NCI-H524 (cell line): ENCODE measurements around the gene LRMDA.

ENCODE experiments used
- DNase-seq, 2 experiments: peaks; one replicate each; lab custom pipeline; 2025; lab: John Stamatoyannopoulos, UW

Gene LRMDA

DNA sequence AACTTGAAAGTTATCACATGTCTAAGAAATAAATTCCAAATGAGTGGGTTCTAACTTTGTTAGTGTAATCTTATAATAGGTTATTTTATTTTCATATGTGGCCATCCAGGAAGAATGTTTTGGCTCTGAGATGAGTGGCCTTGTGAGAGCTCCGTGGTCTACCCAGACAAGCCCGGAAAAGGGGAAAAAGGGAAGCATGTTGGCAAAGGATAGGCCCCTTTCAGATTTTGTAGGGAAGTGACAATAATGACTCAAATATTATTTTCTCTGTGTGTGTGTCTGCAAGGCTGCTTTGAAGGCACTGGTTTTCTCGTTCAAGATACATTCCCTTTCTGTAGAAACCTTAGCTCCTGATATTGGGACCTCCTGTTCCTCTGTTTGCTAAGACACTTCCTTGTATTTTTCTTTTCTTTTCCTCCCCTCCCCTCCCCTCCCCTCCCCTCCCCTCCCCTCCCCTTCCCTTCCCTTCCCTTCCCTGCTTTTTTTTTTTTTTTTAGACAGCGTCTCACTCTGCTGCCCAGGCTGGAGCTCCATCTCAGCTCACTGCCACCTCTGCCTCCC lies 240.8 kb downstream of the LRMDA start:
- DNase-seq: no peak

- DNase-seq: no peak
Measured at GRCh38 chr10:75672842-75673241, 241.4 kb downstream of the LRMDA start.

GRCh38 chr10:75677541-75677940 lies 246.1 kb downstream of the LRMDA start:
- no peak for DNase-seq

DNA sequence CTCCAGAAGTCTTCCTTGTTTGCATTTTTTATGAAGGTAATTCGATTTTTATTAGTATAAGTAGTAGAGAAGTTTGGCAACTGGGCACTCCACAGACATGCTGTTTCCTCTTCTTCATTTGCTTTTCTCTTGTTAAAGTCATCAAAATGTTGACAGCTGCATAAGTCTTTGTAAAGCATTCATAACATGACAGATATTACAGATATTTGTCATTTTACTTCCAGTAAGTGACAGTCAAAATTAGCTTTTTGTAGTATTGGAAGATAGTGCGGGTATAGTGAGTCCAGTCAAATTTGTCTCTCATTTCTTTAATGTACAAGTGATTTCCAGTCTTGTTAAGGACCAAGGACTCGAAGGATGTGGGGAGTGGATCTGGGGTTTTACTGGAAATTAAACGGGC lies 247.1 kb downstream of the LRMDA start:
- DNase-seq: no peak

GRCh38 chr10:75679536-75679935 lies 248.1 kb downstream of the LRMDA start:
- DNase-seq: no peak

DNA sequence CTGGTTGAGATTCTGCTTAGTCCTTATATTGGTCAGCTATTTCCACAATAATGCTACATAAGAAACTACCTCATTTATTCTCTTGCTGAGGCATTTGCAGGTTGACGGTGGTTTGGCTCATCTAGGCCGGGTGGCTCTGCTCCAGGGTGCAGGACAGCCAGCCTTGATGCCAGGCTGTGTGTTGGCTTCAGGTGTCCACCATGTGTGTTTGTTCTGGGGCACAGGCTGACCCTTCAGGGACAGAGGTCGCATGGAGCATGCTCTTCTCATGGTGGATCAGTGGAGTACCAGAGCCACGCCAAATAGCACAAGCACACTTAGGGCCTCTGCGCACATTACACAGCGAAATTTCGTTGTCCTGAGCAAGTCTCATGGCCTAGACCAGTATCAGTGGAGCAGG lies 249.9 kb downstream of the LRMDA start:
- DNase-seq: no peak

- no peak for DNase-seq
Measured at GRCh38 chr10:75682649-75683557, 251.5 kb downstream of the LRMDA start.

DNA sequence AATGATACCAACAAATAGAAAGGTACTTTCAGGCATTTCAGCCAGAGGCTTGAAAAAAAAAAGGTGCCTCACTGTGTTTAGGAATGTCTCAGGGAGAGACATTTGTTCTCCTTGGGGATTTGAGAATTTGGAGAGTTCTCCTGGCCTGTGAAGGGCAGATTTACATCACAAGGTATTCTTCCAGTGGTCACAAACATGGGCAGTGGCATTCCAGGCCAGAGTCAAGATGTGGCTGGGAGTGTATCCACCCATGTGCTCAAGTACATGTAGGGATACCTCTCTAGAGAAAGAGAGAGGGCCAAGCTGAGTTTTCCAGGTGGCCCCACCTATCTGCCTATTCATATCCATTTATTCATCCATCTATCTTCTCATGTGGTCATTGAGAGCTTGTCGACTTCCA lies 253.8 kb downstream of the LRMDA start:
- DNase-seq: no peak

- DNase-seq: no peak
Measured at GRCh38 chr10:75688506-75689300, 257.3 kb downstream of the LRMDA start.

GRCh38 chr10:75693489-75693888 lies 262.1 kb downstream of the LRMDA start:
- DNase-seq: no peak

DNA sequence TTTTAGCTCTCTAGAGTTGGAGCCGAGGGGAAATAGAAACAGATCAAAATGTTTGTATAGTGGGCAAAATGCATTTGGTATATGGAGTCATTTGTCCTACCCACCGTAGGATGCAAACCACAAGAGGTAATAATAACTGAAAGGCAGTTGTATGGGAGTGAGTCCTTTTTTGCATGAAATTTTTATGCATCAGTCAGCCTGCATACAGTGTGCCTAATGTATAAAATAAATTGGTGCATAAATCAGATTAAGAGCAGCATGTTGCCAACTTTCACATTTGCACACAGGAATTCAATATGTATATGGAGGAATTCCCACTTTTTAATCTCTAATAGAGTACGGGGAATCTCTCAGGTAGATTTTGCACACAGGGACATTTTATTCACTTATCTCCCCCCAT lies 262.8 kb downstream of the LRMDA start:
- no peak for DNase-seq

DNA sequence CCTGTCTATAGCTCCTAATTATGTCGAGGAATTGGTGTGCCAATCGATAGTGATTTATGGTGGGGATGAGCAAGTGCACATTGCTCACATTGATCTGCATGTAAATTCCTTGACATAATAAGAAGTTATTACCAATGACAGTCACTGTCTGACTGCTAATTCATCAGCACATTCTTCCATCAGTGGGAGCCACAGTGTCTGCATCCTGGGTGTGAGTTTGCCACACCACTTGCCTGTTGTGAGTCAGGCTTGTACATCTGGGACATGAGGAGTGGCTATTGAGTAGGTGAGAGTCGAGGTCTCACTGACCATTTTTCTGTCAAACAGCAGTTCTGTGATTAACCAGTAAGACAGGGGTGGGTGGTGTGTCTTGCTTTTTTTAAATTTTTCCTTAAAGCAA lies 263.4 kb downstream of the LRMDA start:
- DNase-seq: no peak

- DNase-seq: no peak
Measured at GRCh38 chr10:75695994-75696393, 264.6 kb downstream of the LRMDA start.

- DNase-seq: no peak
Measured at GRCh38 chr10:75696536-75696935, 265.1 kb downstream of the LRMDA start.

DNA sequence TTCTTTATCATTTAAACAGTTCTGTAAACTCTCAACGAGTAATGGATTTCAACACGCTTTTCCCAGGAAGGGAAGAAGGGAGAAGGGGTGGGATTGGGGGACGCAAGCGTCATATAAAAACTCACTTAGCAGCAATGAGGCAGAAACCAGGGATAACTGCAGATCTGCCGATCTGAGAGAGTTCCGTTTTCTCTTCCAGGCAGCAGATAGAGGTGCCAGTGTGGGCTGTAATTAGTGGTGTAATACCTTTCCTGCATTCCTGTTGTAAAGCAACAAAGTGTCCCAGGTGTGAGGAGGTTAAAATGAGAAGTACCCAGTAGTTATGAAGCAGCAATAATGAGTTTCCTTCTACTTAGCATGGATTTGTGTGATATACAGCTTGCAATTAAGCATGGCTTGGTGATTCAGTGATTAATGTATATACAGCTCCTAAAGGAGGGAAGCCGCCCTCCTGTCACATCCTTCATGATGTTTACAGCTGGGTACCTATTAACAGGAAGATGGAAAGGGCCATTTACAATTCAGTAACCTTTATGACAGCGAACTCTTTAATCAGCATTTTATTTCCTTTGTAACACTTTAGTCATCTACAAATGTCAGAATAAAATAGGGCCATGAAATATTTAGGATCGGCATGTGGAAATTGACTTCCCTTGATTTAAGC lies 271.9 kb downstream of the LRMDA start:
- no peak for DNase-seq

- no peak for DNase-seq
Measured at GRCh38 chr10:75705426-75705825, 274.0 kb downstream of the LRMDA start.

DNA sequence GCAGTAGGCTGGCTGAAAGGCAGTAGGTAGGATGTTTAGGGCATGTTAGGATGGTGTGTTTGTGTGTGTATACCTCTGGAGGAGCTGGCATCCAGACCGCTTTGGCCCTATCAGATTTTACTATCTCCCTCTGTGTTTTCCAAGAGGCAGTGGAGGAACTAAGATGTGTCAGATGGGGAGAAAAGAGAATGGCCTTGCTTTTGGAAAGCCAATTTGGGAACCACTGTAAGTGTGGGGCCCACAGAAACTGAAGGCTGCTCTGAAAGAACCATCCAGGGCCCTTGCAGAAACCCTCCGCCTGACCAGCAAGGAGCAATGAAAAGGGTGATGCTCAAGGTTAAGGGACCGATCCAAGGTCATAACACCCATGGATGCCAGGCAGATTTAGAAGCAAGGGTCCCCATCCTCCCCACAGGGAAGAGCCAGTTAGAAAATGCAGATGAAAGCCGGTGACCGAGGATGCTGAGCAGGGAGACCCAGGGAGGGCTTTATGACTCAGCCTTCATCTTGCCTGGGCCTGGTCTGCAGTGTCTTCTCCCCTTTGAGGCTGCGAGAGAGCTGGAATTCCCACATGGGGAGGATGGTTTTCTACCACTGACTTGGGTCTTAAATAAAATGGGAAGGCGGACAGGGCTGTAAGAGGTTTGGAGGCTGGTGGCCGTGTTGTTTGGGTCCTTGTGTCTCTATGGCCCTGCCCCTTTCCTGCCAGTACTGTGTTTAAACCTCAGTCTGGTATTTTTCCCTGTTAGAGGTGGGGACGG lies 275.8 kb downstream of the LRMDA start:
- no peak for DNase-seq

DNA sequence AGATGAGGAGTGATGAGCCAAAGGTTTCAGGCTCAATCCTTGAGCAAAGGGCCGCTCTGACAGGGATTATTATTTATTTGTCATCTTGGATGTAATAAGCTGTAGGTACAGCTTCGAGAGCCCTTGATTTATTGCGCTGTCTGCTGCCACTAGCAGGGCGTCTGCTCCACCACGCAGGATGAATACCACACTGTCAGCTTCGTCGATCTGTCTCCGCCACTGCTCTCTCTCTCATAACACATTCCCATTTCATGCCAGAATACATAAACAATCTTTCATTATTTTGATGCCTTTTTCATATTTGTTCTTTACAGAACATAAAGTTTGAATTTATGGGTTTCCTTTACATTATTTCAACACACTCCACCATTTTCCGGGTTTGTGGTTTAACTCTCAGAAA lies 276.6 kb downstream of the LRMDA start:
- DNase-seq: peak; percentile 7 to 68

DNA sequence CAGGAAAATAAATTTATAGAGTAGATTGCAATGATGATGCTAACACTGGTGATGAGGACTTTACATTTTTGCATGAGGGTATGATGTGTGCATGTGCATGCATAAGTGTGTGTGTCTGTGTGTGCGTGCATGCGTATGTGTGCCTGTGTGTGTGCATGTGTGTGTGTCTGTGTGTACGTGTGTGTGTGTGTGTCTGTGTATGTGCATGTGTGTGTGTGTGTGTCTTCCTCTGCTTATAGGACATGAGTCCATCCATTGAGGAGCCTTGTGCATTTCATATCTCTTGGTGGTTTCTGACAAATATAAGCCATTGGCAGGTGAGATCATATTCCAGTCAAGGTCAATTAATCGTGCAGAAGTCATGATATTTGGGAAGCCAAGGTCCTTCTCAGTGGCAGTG lies 277.8 kb downstream of the LRMDA start:
- no peak for DNase-seq

DNA sequence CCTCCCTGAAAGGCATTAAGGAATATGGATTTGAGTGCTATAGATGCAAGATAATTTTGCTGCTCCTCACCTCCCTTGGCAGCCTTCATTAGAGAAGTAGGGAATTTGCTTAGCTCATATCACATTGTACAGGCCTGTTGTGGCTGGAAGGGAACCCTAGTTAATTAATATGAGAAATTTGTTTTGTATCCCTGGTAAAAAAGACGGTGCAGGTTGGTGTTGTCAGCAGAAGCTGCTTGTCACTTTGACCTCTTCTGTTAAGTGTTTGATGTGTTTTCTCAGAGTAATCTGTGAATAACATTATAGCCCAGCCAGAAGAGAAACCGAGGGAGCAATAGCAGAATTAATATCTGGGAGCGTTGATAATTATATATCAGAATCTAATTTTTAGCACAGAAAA lies 278.4 kb downstream of the LRMDA start:
- DNase-seq: no peak

DNA sequence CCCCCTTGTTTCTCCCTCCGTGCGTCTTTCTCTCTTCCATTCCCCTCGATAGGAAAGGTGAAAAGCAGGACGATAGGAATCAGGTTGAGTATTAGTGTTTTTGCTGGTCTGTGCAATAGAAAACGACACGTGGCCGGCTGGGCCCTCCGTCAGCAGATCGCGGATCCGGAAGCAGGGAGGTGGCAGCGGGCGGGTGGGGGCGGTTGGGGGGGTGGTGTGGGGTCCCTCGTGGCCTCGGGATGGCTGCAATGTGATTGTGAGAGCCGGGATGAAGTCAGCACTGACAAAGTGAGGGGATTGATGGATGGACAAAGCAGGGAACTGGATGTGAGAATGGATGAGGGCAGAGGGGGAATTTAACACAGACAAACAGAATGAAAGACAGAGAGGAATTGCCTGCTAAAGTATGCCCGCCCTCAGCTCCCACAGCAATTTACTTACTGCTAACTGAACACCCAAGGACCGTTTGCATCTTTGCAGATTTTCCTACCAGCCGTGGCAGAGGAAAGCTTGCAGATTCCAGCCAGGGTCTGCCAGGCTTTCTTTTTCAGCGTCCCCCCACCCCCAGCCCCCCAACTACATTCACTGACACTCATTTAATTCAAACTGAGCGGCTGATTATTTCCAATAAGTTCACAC lies 280.9 kb downstream of the LRMDA start:
- DNase-seq: no peak
